ENCODE measurements around the gene BTBD7. TPM values are rescaled to one million over a fixed set of nuclear protein-coding genes. Genes with fewer than 3 reads are reported as not detected.

The BTBD7 gene
- total RNA-seq, 1 donor from 2014 or later = 22.2 TPM

DNA sequence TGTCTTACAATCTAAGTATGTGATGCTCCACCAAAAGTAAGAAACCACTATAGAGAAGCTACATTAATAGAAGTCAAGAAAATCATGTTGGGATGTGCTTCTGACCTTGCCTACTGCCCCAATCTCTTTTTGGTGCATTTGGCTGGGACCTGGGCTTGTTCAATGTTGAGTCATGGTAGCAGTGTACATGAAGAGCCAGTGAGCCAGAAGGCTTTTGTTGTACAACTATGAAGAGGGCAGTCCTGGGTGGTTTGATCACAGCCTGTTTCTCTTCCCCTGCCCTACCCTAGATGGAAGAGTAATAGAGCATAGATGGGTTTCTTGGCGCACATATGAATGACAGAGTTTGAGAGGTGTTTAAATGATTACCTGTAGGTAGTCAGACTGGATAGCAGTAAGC lies 69.4 kb downstream of the BTBD7 start:
- no peak overlapping the region for H3K4me3 ChIP-seq (ENCODE audit: low read depth, low read length)
- no peak for DNase-seq (ENCODE audit: low read depth)
- TF ChIP-seq, protein P1, sequence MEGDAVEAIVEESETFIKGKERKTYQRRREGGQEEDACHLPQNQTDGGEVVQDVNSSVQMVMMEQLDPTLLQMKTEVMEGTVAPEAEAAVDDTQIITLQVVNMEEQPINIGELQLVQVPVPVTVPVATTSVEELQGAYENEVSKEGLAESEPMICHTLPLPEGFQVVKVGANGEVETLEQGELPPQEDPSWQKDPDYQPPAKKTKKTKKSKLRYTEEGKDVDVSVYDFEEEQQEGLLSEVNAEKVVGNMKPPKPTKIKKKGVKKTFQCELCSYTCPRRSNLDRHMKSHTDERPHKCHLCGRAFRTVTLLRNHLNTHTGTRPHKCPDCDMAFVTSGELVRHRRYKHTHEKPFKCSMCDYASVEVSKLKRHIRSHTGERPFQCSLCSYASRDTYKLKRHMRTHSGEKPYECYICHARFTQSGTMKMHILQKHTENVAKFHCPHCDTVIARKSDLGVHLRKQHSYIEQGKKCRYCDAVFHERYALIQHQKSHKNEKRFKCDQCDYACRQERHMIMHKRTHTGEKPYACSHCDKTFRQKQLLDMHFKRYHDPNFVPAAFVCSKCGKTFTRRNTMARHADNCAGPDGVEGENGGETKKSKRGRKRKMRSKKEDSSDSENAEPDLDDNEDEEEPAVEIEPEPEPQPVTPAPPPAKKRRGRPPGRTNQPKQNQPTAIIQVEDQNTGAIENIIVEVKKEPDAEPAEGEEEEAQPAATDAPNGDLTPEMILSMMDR (conservative IDR thresholded peaks at IDR 0.05; ENCODE audit: low read depth, low read length) = no peak

DNA sequence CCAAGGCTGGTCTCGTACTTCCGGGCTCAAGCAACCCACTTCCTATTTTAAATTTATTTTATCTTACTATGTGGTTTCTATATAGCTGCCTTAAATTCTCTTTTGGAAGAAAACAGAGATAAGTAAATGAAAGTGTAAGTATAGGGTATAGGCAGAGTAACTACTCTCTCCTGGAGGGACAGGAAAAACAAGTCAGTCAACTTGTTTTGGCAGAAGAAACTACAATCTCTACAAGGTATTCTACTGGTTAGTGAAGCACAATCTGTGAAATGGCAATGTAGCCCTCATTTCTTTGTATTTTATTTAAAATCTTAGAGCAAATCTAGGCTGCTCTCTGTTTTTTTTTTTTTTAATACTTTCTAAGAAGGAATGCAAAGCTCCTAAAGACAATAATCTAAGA lies 70.4 kb downstream of the BTBD7 start:
- TF ChIP-seq, protein P1 (conservative IDR thresholded peaks at IDR 0.05; ENCODE audit: low read depth, low read length) = no peak
- no peak overlapping the region for H3K4me3 ChIP-seq (ENCODE audit: low read depth, low read length)
- DNase-seq (ENCODE audit: low read depth) = no peak

DNA sequence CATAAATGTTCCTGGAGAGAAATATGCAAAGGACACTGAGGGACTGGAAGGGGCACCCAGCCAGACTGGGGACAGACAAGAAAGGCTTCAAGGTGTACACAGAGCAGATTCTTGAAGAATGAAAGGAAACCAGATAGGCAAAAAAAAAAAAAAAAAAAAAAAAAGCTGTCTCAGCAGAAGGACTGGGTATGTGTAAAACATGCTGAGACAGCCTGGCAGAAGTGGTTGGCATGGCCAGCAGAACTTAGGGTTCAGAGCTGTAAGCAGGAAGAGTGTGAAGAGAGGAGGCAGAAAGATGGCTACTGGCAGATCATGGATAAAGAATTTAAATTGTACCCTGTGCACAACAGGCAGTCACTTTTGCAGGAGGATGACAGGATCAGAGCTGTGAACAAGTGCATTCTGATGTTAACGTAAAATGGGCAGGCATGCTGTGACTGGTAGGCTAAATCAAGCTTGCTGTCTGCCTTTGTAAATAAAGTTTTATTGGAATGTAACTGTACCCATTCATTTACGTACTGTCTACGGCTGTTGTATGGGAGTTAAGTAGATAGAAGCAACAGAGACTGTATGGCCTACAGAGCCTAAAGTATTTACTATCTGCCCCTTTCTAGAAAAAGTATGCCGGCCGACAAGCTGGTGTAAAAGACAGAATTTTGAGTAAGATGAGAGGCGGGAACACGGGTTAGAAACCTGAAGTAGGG lies 83.6 kb downstream of the BTBD7 start:
- H3K4me3 ChIP-seq (ENCODE audit: low read depth, low read length) = no peak overlapping the region
- TF ChIP-seq, protein P1 (conservative IDR thresholded peaks at IDR 0.05; ENCODE audit: low read depth, low read length) = no peak
- DNase-seq (ENCODE audit: low read depth) = no peak

DNA sequence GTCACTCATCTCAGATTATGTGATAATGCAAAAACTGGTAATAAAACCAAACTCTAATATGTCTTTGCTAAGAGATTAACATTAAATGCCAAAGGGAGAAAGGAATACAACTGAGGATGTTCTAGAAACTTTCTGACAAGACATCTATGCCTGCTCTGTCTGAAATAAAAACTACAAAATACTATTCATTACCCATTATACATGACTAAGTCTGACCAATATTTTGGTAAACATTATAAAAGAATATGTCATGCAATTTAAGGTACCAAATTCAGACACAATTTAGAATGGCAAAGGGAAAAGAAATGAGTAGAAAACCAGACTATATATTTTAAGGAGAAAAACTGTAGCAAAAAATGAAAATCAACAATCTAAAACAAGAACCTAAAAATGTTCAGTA lies 86.3 kb downstream of the BTBD7 start:
- H3K4me3 ChIP-seq (ENCODE audit: low read depth, low read length) = no peak overlapping the region
- DNase-seq (ENCODE audit: low read depth) = no peak
- TF ChIP-seq, protein P1 (conservative IDR thresholded peaks at IDR 0.05; ENCODE audit: low read depth, low read length) = no peak

DNA sequence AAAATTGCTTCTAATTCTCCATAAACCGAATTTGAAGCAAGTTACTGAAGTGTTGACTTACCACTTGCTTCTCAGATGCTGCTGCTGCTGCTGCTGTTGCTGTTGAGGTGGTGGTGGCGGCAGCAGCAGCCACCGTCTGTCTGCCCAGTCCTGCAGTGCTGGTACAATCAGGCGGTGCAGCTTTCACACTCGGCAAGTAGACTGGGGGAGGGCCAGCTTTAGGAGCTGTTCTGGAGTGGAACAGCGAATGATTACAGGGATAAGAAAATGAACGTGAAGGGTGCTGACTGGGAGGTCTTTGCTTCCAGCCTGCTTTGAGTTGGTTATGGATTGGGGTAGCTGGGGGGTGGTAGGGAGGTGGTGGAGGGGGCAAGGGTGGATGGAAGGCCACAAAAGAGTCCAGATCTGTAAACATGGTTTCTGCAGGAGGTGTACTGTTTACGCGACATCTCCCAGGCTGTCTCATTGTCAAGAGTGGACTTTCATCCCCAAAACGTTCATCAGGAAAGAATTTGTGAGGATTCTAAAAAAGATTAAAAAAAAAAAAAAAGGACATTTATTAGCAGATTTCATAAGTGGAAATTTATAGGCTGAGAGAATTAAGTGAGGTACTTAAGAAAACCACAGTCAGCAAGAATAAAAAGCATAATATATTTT lies 86.9 kb downstream of the BTBD7 start:
- no peak overlapping the region for H3K4me3 ChIP-seq (ENCODE audit: low read depth, low read length)
- TF ChIP-seq, protein P1 (conservative IDR thresholded peaks at IDR 0.05; ENCODE audit: low read depth, low read length) = no peak
- no peak for DNase-seq (ENCODE audit: low read depth)

DNA sequence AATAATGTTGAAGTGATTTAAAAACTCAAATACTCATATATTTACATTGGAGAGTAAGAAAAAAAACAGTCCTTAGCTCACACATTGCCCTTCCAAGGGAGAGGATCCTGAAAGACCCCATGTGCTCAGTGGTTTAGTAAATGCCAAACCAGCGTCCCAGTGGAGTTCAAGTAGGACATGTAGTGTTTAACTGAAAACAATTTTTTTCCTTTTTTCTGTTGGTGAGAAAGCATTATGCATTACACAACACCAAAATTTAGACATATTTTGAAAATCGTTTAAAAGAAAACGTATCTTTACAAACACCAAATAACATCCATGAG lies 92.2 kb downstream of the BTBD7 start:
- TF ChIP-seq, protein P1 (conservative IDR thresholded peaks at IDR 0.05; ENCODE audit: low read depth, low read length) = no peak
- no peak for DNase-seq (ENCODE audit: low read depth)
- H3K4me3 ChIP-seq (ENCODE audit: low read depth, low read length) = no peak overlapping the region
